Activated CD4-positive, alpha-beta T cell treated with anti-CD3 and anti-CD28 coated beads for 48 hours (primary cell): ENCODE results near the gene ITPR1.
A peak's percentile ranks its signal among the peaks of the same experiment; 100 is the strongest.

ENCODE experiments used
- DNase-seq: peaks from one replicate; pipeline ENCODE4 v3.0.0-alpha.2; 2020

The ITPR1 gene

DNA sequence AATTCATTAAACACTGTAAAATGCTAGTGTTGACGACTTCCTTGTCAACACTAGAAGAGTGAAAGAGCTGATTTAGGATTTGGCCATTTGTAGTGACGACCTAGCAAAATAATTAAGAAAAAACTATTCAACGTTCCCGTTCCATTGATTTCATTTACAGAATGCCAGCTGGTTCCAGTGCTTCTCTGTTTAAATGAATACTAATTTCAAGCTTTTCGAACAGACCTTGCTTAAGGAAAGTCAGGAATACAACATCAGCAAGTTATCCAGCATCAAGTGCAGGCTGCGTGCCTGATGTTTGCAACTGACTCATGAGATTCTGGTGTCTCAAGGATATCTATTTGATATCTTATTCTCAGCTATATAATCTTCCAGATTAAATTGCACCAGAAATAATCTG, 387.7 kb downstream of the ITPR1 start:
- DNase-seq, result no peak

GRCh38 chr3:4882548-4882947, 389.4 kb downstream of the ITPR1 start:
- DNase-seq, result no peak

GRCh38 chr3:4883011-4883410, 389.9 kb downstream of the ITPR1 start:
- no peak for DNase-seq

GRCh38 chr3:4884888-4885287, 391.7 kb downstream of the ITPR1 start:
- DNase-seq, result no peak

- no peak for DNase-seq
Measured at GRCh38 chr3:4885316-4885715, 392.2 kb downstream of the ITPR1 start.

- DNase-seq, result no peak
Measured at GRCh38 chr3:4886448-4886847, 393.3 kb downstream of the ITPR1 start.

GRCh38 chr3:4887177-4887576, 394.0 kb downstream of the ITPR1 start:
- no peak for DNase-seq

DNA sequence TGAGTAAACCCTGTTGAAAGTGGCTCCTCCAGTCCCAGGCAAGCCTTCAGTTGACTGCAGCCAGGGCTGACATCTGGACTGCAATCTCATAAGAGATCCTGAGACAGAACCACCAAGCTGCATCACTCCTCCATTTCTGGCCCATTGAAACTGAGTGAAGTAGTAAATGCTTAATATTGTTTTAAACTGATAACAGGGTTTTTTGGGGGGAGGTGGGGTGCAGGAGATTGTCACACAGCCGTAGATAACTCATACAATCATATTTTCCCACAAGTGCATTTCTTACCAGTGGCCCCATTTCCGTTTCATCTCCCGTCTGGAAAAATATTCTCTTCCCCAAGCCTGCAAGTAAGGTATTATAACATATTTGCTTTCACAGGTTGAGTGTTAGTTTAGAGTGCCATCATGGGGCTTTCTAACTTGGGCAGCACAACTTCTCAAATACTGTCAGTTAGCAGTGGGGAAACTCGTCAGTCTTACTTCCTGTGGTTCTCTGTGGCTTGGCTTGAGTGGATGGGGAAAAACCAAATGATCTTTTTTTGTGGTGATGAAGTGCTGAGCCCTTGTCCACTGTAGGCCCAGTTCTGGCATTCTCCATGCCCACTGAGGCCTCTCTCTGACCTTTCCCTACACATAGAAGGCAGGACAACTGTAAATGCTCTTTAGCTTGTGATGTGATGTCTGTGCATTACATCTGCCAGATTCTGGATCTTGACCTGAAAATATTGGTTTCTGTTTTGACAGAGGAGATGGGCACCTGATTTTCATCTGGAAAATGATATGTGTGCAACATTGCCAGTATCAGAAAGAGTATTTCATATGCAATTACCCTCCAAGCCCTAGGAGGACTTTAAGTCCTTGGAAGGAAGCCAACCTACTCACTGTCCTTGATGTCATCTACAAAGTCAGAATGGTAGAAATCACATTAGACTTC, 396.0 kb downstream of the ITPR1 start:
- DNase-seq, result peak; percentile 19

DNA sequence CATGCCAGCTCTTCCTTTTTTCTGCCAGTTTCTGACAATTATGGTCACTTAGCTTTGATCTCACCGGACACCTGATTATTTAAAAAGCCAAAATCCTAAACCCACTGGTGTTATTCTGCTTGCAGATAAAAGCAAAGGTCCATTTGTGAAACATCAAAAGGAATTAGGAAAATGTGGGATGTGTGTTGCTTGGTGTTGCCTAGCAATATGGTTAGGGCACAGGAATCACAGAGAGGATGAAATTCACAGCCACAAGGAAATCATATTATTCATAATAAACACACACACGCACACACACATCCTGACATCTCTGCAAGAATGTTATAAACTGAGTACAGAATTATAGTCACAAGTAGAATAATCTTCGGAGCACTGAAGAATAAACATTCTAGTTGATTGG, 396.7 kb downstream of the ITPR1 start:
- DNase-seq, result no peak

GRCh38 chr3:4894891-4895530, 401.9 kb downstream of the ITPR1 start:
- no peak for DNase-seq

DNA sequence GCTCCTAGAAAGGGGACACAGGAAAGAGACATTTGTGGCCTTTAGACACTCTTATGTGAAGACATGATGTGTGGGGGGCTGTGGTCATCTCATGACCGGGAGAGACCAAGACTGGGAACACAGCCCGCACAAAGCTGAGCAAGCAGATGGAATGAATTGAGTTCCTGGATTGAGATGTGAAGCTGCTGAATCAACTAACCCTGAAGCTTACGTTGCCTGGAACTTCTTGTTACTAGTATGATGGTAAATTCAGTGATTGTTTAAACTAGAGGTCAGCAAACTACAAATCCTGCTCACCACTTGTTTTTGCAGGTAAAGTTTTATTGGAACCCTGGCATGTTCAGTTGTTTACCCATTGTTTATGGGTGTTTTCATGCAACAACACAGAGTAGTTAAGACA, 402.7 kb downstream of the ITPR1 start:
- DNase-seq, result no peak
